ENCODE measurements around the gene C1S. TPM values are rescaled to one million over a fixed set of nuclear protein-coding genes. Genes with fewer than 3 reads are reported as not detected.

Gene C1S
- total and polyA plus RNA-seq, 2 donors (not counting 1 experiment from before 2014, with no cell fraction given), result 0.21 to 0.64 TPM

DNA sequence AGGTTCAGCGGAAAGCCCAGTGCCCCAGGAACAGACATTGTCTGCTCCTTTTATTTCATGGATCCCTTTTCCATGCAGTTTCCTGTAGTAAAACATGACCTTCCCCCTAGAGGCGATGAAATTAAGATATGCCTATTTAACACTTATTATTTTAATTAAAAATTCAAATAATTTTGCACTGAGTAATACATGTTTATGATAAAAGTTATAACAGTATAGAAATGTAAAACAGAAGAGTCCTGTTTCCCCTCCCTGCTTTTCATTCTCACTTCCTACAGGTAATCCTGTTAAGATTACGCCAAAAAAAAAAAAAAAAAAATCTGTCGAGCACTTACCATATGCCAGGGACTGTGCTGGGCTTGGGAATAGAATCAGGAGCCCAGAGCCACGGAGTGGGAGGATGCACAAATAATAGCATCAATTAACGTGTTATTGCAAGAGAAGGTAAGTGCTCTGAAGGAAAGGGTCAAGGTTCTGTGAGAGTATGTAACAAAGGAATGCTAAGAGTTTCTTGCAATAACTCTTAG is 41.4 kb upstream of the C1S start:
- POLR2A ChIA-PET, result interaction anchor here (1.1 to 1.4 kb wide), 3 partner anchors 68 to 75 kb away, joined by 3 to 5 read pairs (median 5); partner anchors contain the start of genes C12orf57, PTPN6 and RNU7-1
- no peaks in the 10 kb centered on the region for H3K27me3 Mint-ChIP-seq
- TF ChIP-seq, protein P1, sequence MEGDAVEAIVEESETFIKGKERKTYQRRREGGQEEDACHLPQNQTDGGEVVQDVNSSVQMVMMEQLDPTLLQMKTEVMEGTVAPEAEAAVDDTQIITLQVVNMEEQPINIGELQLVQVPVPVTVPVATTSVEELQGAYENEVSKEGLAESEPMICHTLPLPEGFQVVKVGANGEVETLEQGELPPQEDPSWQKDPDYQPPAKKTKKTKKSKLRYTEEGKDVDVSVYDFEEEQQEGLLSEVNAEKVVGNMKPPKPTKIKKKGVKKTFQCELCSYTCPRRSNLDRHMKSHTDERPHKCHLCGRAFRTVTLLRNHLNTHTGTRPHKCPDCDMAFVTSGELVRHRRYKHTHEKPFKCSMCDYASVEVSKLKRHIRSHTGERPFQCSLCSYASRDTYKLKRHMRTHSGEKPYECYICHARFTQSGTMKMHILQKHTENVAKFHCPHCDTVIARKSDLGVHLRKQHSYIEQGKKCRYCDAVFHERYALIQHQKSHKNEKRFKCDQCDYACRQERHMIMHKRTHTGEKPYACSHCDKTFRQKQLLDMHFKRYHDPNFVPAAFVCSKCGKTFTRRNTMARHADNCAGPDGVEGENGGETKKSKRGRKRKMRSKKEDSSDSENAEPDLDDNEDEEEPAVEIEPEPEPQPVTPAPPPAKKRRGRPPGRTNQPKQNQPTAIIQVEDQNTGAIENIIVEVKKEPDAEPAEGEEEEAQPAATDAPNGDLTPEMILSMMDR (IDR thresholded peaks at IDR 0.05), result peak; percentile 36
- no peak for TF ChIP-seq EZH2 (IDR thresholded peaks at IDR 0.05; ENCODE audit: borderline replicate concordance, insufficient read depth, low read depth, low read length, poor library complexity, severe bottlenecking)

DNA sequence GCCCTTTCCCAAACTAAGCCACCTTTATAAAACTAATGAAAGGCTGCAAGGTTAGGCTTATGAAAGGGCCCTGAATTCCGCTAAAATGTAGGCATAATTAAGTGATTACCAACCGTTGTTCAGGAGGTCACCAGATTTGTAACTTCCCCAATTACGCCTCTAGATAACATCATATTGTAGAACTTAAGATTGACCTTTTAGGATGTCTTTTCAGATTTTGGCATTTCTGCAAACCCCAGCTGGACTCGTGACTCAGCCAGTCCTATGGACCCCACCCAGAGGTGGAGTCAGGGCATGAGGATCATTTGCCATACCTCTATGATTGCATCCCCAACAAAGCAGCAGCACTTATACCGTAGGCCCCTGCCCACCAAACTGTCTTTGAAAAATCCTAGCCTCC is 38.6 kb upstream of the C1S start:
- DNase-seq (no peak), ATAC-seq (ENCODE audit: low read depth) (no peak)
- 100% methylated on average over 1 of the region's 5 CpGs for WGBS (ENCODE audit: insufficient coverage)
- no peaks in the 10 kb centered on the region for H3K9me3 ChIP-seq (ENCODE audit: control extremely low read depth in 1 of 3, control insufficient read depth in 2 of 3, insufficient read depth in 1 of 3, low read length in 2 of 3)
- POLR2A ChIA-PET, result no interaction called here
- Mint-ChIP-seq H3K4me3 (no peak overlapping the region), H3K9me3 (ENCODE audit: insufficient read depth) (no peaks in the 10 kb centered on the region), H3K27ac (no peak overlapping the region), H3K27me3 (no peaks in the 10 kb centered on the region), H3K4me1 (peaks cover 9% of the 10 kb centered on the region)
- H3K27me3 ChIP-seq (replicated peaks in 1 of 4; ENCODE audit: control extremely low read depth in 1 of 4, control insufficient read depth in 3 of 4, insufficient read depth in 4 of 4, low read length in 3 of 4), result no peaks in the 10 kb centered on the region
- no peak overlapping the region for H2AFZ ChIP-seq (ENCODE audit: insufficient read depth, low read depth, low read length, poor library complexity, severe bottlenecking)
- H3K4me3 ChIP-seq (ENCODE audit: control extremely low read depth in 1 of 5, extremely low read depth in 1 of 5, insufficient read depth in 1 of 5, low read depth in 2 of 5, low read length in 4 of 5), result no peak overlapping the region
- H3K79me2 ChIP-seq (ENCODE audit: control insufficient read depth, insufficient read depth, low read length), result peaks cover 14% of the 10 kb centered on the region
- intact Hi-C loops (cut with micrococcal nuclease), result no loop called here
- H3K4me2 ChIP-seq (replicated peaks; ENCODE audit: low read depth, low read length, poor library complexity, severe bottlenecking), result no peak overlapping the region
- H3K9ac ChIP-seq (ENCODE audit: low read length), result no peak overlapping the region
- no peak overlapping the region for H3K27ac ChIP-seq (ENCODE audit: low read length in 2 of 2)
- CTCF ChIA-PET, result interaction anchor here (0.5 to 1.8 kb wide), 6 partner anchors 10 to 152 kb away, joined by 3 to 5 read pairs (median 4); no protein-coding TSS in a partner anchor
- H4K20me1 ChIP-seq (ENCODE audit: control insufficient read depth, insufficient read depth, low read length, poor library complexity, severe bottlenecking), result no peaks in the 10 kb centered on the region
- TF ChIP-seq EZH2 (IDR thresholded peaks at IDR 0.05; ENCODE audit: borderline replicate concordance, insufficient read depth, low read depth, low read length, poor library complexity, severe bottlenecking), result no peak
- TF ChIP-seq, protein P1 (IDR thresholded peaks at IDR 0.05), result no peak
- H3K36me3 ChIP-seq (replicated peaks in 1 of 2; ENCODE audit: control extremely low read depth in 1 of 2, control insufficient read depth in 1 of 2, extremely low read depth in 1 of 2, insufficient read depth in 2 of 2, low read length in 1 of 2), result no peaks in the 10 kb centered on the region
- H3K4me1 ChIP-seq (ENCODE audit: control insufficient read depth in 2 of 2, insufficient read depth in 2 of 2, low read length in 2 of 2), result peaks cover 7 to 17% of the 10 kb centered on the region in 2 donors

More for the DNA sequence above, 41.4 kb upstream of the C1S start:
- Histone ChIP-seq H3K27ac (ENCODE audit: low read length in 2 of 2) (peak overlapping the region; percentile 33 to 71), H3K4me3 (ENCODE audit: control extremely low read depth in 1 of 5, extremely low read depth in 1 of 5, insufficient read depth in 1 of 5, low read depth in 2 of 5, low read length in 4 of 5) (peak overlapping the region; percentile 47 to 92 (median 81)), H3K9me3 (ENCODE audit: control extremely low read depth in 1 of 3, control insufficient read depth in 2 of 3, insufficient read depth in 1 of 3, low read length in 2 of 3) (no peaks in the 10 kb centered on the region), H3K27me3 (replicated peaks in 1 of 4; ENCODE audit: control extremely low read depth in 1 of 4, control insufficient read depth in 3 of 4, insufficient read depth in 4 of 4, low read length in 3 of 4) (no peaks in the 10 kb centered on the region), H3K4me2 (replicated peaks; ENCODE audit: low read depth, low read length, poor library complexity, severe bottlenecking) (peak overlapping the region; percentile 75), H4K20me1 (ENCODE audit: control insufficient read depth, insufficient read depth, low read length, poor library complexity, severe bottlenecking) (no peaks in the 10 kb centered on the region), H3K79me2 (ENCODE audit: control insufficient read depth, insufficient read depth, low read length) (peaks cover 41% of the 10 kb centered on the region), H3K4me1 (ENCODE audit: control insufficient read depth in 2 of 2, insufficient read depth in 2 of 2, low read length in 2 of 2) (peaks cover 7 to 17% of the 10 kb centered on the region in 2 donors), H3K36me3 (replicated peaks in 1 of 2; ENCODE audit: control extremely low read depth in 1 of 2, control insufficient read depth in 1 of 2, extremely low read depth in 1 of 2, insufficient read depth in 2 of 2, low read length in 1 of 2) (no peaks in the 10 kb centered on the region), H3K9ac (ENCODE audit: low read length) (peak overlapping the region; percentile 84), H2AFZ (ENCODE audit: insufficient read depth, low read depth, low read length, poor library complexity, severe bottlenecking) (peak overlapping the region; percentile 94)
- Mint-ChIP-seq H3K27ac (peak overlapping the region; percentile 69), H3K4me1 (peaks cover 18% of the 10 kb centered on the region), H3K9me3 (ENCODE audit: insufficient read depth) (no peaks in the 10 kb centered on the region), H3K4me3 (peak overlapping the region; percentile 88)
- DNase-seq, result no peak
- intact Hi-C loops (cut with micrococcal nuclease), result loop anchor here (2.0 to 5.0 kb wide), 4 partner anchors 73 to 94 kb away; partner anchors contain the start of genes C12orf57 and C1R
- WGBS (ENCODE audit: insufficient coverage), result 28% methylated on average over 3 of the region's 6 CpGs
- CTCF ChIA-PET, result interaction anchor here (0.7 to 2.3 kb wide), 15 partner anchors 10 to 915 kb away, joined by 3 to 12 read pairs (median 4); partner anchors contain the start of genes C12orf57, C1R, C1RL and RNU7-1
- ATAC-seq (ENCODE audit: low read depth), result no peak
